GM12872 (cell line): ENCODE results near the gene MAGED4B.

Experiments
- CTCF ChIP-seq: IDR thresholded peaks from 3 replicates; pipeline ENCODE4 v1.5.1; 2011; ENCODE audit warnings: low read depth, mild to moderate bottlenecking, low read length, moderate library complexity; ENCODE audit not compliant: insufficient read depth

The MAGED4B gene

GRCh38 chrX:52015794-52016193 lies 53.2 kb downstream of the MAGED4B start:
- no peak for TF ChIP-seq CTCF
